ENCODE results near the gene PRCC.
A peak's percentile ranks its signal among the peaks of the same experiment; 100 is the strongest.

Gene PRCC

GRCh38 chr1:156767101-156767878 is at the start of gene PRCC:
Gene PRCC (plus strand): TSS chr1:156767535. CDS start chr1:156767772, 237 bp downstream.
- peak; percentile 100 for DNase-seq

- DNase-seq = no peak
Observed at GRCh38 chr1:156721131-156721530, 46.2 kb upstream of the PRCC start.

GRCh38 chr1:156721535-156721934 is 45.8 kb upstream of the PRCC start:
- DNase-seq = no peak

GRCh38 chr1:156725683-156726280 is 41.6 kb upstream of the PRCC start:
- peak; percentile 86 for DNase-seq

- peak; percentile 67 for DNase-seq
Observed at GRCh38 chr1:156726549-156727226, 40.6 kb upstream of the PRCC start.

- DNase-seq = no peak
Observed at GRCh38 chr1:156727492-156727891, 39.8 kb upstream of the PRCC start.

GRCh38 chr1:156727926-156728598 is 39.3 kb upstream of the PRCC start, which contains the start of gene METTL25B:
Gene METTL25B (plus strand): TSS chr1:156728469. CDS start chr1:156729105, 636 bp downstream.
- peak; percentile 77 for DNase-seq

- DNase-seq = peak; percentile 98
Observed at GRCh38 chr1:156728599-156729462, 38.5 kb upstream of the PRCC start, which contains the start of gene ISG20L2. Gene ISG20L2 (minus strand): TSS chr1:156728766. CDS start chr1:156727652, 1,114 bp downstream.

- DNase-seq = no peak
Observed at GRCh38 chr1:156733989-156734584, 33.2 kb upstream of the PRCC start.

- DNase-seq = no peak
Observed at GRCh38 chr1:156738407-156738806, 28.9 kb upstream of the PRCC start.

- no peak for DNase-seq
Observed at GRCh38 chr1:156738916-156739315, 28.4 kb upstream of the PRCC start.

GRCh38 chr1:156740237-156740740 is 27.0 kb upstream of the PRCC start:
- DNase-seq = no peak

GRCh38 chr1:156740741-156741480 is 26.4 kb upstream of the PRCC start, which contains the start of gene MRPL24:
Gene MRPL24 (minus strand): TSS chr1:156741088. CDS start chr1:156738704, 2,384 bp downstream.
- DNase-seq = peak; percentile 100

GRCh38 chr1:156741481-156741983 is 25.8 kb upstream of the PRCC start:
- DNase-seq = no peak

GRCh38 chr1:156742017-156742416 is 25.3 kb upstream of the PRCC start:
- DNase-seq = no peak

- DNase-seq = no peak
Observed at GRCh38 chr1:156742801-156743200, 24.5 kb upstream of the PRCC start.

- no peak for DNase-seq
Observed at GRCh38 chr1:156743367-156744302, 23.7 kb upstream of the PRCC start.

GRCh38 chr1:156744344-156744743 is 23.0 kb upstream of the PRCC start:
- no peak for DNase-seq

- DNase-seq = no peak
Observed at GRCh38 chr1:156744786-156745419, 22.4 kb upstream of the PRCC start.

Data from fibroblast of upper back skin (primary cell).